H1 (cell line): ENCODE results near the gene SH2B3. TPM values are rescaled to one million over a fixed set of nuclear protein-coding genes. Genes with fewer than 3 reads are reported as not detected.
"Not testable (repeated sequence)": the region's sequence is repeated elsewhere in the genome, so short reads cannot be mapped to it uniquely, and the experiment has no call there.

Experiments used
- CTCF ChIA-PET: fragments of 300-600 bp; sonication (Branson Sonifier 250); formaldehyde crosslinking; loops from one replicate; lab custom pipeline; 2021; ENCODE audit not compliant: partially characterized antibody; lab: Charles Lee
- POLR2A ChIA-PET: fragments of 300-600 bp; sonication (Branson Sonifier 250); formaldehyde crosslinking; loops from one replicate; lab custom pipeline; 2021; ENCODE audit warnings: inconsistent platforms; ENCODE audit not compliant: partially characterized antibody; lab: Charles Lee
- DNase-seq, 2 experiments: peaks; one replicate each; pipeline versions ENCODE4 v3.0.0 to v3.0.0-alpha.2; 2010 to 2022; ENCODE audit warnings: low spot score in 2 of 2, low read depth in 1 of 2, mixed read lengths in 1 of 2
- FAIRE-seq: peaks from 2 replicates; lab custom pipeline; 2011; peaks lifted over from hg19 to GRCh38; lab: Jason Lieb, UNC
- H2AFZ ChIP-seq: 2 replicates; pipeline ENCODE4 v1.8.1; 2012; ENCODE audit warnings: low read length, inconsistent platforms
- H2AK5ac ChIP-seq: 2 replicates; pipeline ENCODE4 v1.6.1; 2013; ENCODE audit warnings: low read depth, low read length
- H2BK120ac ChIP-seq: replicated peaks from 2 replicates; pipeline ENCODE3; 2013; ENCODE audit warnings: low read depth, low read length, inconsistent platforms
- H2BK12ac ChIP-seq: 2 replicates; pipeline ENCODE4 v1.6.1; 2013; ENCODE audit warnings: low read depth, low read length
- H2BK15ac ChIP-seq: 2 replicates; pipeline ENCODE4 v1.6.1; 2013; ENCODE audit warnings: low read length
- H2BK20ac ChIP-seq: 2 replicates; pipeline ENCODE4 v1.6.1; 2013; ENCODE audit warnings: low read length
- H2BK5ac ChIP-seq: 2 replicates; pipeline ENCODE4 v1.6.1; 2013; ENCODE audit warnings: low read depth, low read length
- H3K14ac ChIP-seq: 2 replicates; pipeline ENCODE4 v1.6.1; 2013; ENCODE audit warnings: inconsistent platforms; ENCODE audit not compliant: insufficient read length
- H3K18ac ChIP-seq: 2 replicates; pipeline ENCODE4 v1.6.1; 2013; ENCODE audit warnings: low read length; ENCODE audit errors: extremely low read depth
- H3K23ac ChIP-seq: 2 replicates; pipeline ENCODE4 v1.6.1; 2013; ENCODE audit warnings: inconsistent platforms; ENCODE audit not compliant: insufficient read length
- H3K23me2 ChIP-seq: 2 replicates; pipeline ENCODE4 v1.6.1; 2013; ENCODE audit warnings: low read depth, low read length
- H3K27ac ChIP-seq: 2 replicates; pipeline ENCODE4 v1.6.1; 2011; ENCODE audit warnings: low read depth, low read length, inconsistent platforms
- H3K27me3 ChIP-seq, 4 experiments: replicated peaks in 1 of 4; 1 replicate in 1 of 4; 2 replicates in 3 of 4; pipeline versions ENCODE4 v1.6.1 to v1.8.1; 2011 to 2013; ENCODE audit warnings: low read length in 3 of 4, mild to moderate bottlenecking in 3 of 4, inconsistent platforms in 2 of 4, mixed read lengths in 2 of 4, moderate library complexity in 1 of 4; ENCODE audit not compliant: control insufficient read depth in 3 of 4, insufficient read depth in 3 of 4; ENCODE audit errors: extremely low read depth in 1 of 4
- H3K36me3 ChIP-seq, 4 experiments: 2 replicates each; pipeline versions ENCODE4 v1.6.1 to v1.8.1; 2011 to 2013; ENCODE audit warnings: mild to moderate bottlenecking in 4 of 4, low read length in 3 of 4, moderate library complexity in 2 of 4, control low read depth in 1 of 4, inconsistent platforms in 1 of 4; ENCODE audit not compliant: insufficient read depth in 4 of 4, control insufficient read depth in 2 of 4
- H3K4ac ChIP-seq: replicated peaks from 2 replicates; pipeline ENCODE3; 2013; ENCODE audit warnings: low read length, low read depth, mixed read lengths, inconsistent platforms; ENCODE audit not compliant: insufficient read length
- H3K4me1 ChIP-seq, 4 experiments: replicated peaks in 1 of 4; 1 replicate in 1 of 4; 2 replicates in 3 of 4; pipeline versions ENCODE4 v1.6.1 to v1.8.1; 2011 to 2013; ENCODE audit warnings: low read length in 3 of 4, inconsistent platforms in 2 of 4, mixed read lengths in 1 of 4; ENCODE audit not compliant: insufficient read depth in 4 of 4, control insufficient read depth in 3 of 4
- H3K4me2 ChIP-seq, 2 experiments: 2 replicates each; pipeline versions ENCODE4 v1.6.1 to v1.8.1; 2011 to 2013; ENCODE audit warnings: low read depth in 2 of 2, low read length in 2 of 2, control low read depth in 1 of 2, inconsistent platforms in 1 of 2, mild to moderate bottlenecking in 1 of 2; ENCODE audit not compliant: insufficient read depth in 1 of 2
- H3K4me3 ChIP-seq, 4 experiments: fragments of 200-600, 300-600 bp in 1 of 4; sonication (generic), shearing (Covaris generic), sonication (Bioruptor Twin) in 1 of 4; 2 replicates each; pipeline versions ENCODE4 v1.5.1 to v1.8.1; 2011 to 2016; ENCODE audit warnings: low read length in 4 of 4, low read depth in 3 of 4, control low read depth in 2 of 4, inconsistent platforms in 2 of 4, mild to moderate bottlenecking in 2 of 4, mixed read lengths in 1 of 4, moderate library complexity in 1 of 4; ENCODE audit not compliant: insufficient read depth in 2 of 4; ENCODE audit errors: extremely low read depth in 1 of 4
- H3K56ac ChIP-seq: replicated peaks from 2 replicates; pipeline ENCODE3; 2013; ENCODE audit warnings: low read depth, mild to moderate bottlenecking, mixed read lengths, low read length, inconsistent platforms; ENCODE audit not compliant: insufficient read length
- H3K79me1 ChIP-seq: 2 replicates; pipeline ENCODE4 v1.6.1; 2013; ENCODE audit warnings: low read depth, low read length, control low read depth
- H3K79me2 ChIP-seq, 2 experiments: 2 replicates each; pipeline versions ENCODE4 v1.6.1 to v1.8.1; 2012 to 2013; ENCODE audit warnings: low read length in 2 of 2, mild to moderate bottlenecking in 2 of 2, inconsistent platforms in 1 of 2; ENCODE audit not compliant: insufficient read depth in 2 of 2, control insufficient read depth in 1 of 2
- H3K9ac ChIP-seq, 4 experiments: replicated peaks in 1 of 4; 1 replicate in 1 of 4; 2 replicates in 3 of 4; pipeline versions ENCODE4 v1.6.1 to v1.8.1; 2011 to 2013; ENCODE audit warnings: low read depth in 3 of 4, low read length in 3 of 4, control low read depth in 2 of 4, mild to moderate bottlenecking in 2 of 4, moderate library complexity in 2 of 4, inconsistent platforms in 1 of 4; ENCODE audit errors: extremely low read depth in 1 of 4
- H3K9me3 ChIP-seq, 2 experiments: 2 replicates each; pipeline versions ENCODE4 v1.6.1 to v1.8.1; 2012 to 2013; ENCODE audit warnings: mild to moderate bottlenecking in 2 of 2, moderate library complexity in 2 of 2, control low read depth in 1 of 2, inconsistent platforms in 1 of 2, low read depth in 1 of 2, low read length in 1 of 2, mixed read lengths in 1 of 2; ENCODE audit not compliant: insufficient read depth in 2 of 2
- H4K20me1 ChIP-seq, 2 experiments: replicated peaks in 1 of 2; 2 replicates each; pipeline versions ENCODE3 to v1.8.1; 2011 to 2013; ENCODE audit warnings: inconsistent platforms in 2 of 2, low read length in 2 of 2, mild to moderate bottlenecking in 1 of 2; ENCODE audit not compliant: insufficient read depth in 2 of 2, control insufficient read depth in 1 of 2
- H4K5ac ChIP-seq: 2 replicates; pipeline ENCODE4 v1.6.1; 2013; ENCODE audit warnings: low read length, low read depth, mixed read lengths, inconsistent platforms; ENCODE audit not compliant: insufficient read length
- H4K8ac ChIP-seq: 2 replicates; pipeline ENCODE4 v1.8.0; 2013; ENCODE audit warnings: mild to moderate bottlenecking, moderate library complexity, low read length, inconsistent platforms; ENCODE audit not compliant: insufficient read depth; ENCODE audit errors: extremely low read depth
- H4K91ac ChIP-seq: replicated peaks from 2 replicates; pipeline ENCODE3; 2013; ENCODE audit warnings: low read length, mixed read lengths, inconsistent platforms; ENCODE audit not compliant: insufficient read length
- CBX5 ChIP-seq: fragments of 300-800, 300-1000 bp; sonication (generic); IDR thresholded peaks from 2 replicates; pipeline ENCODE4 v1.7.1; 2016; ENCODE audit warnings: antibody characterized with exemption, low read length, low read depth
- CBX8 ChIP-seq: fragments of 300-800, 300-1000 bp; sonication (generic); IDR thresholded peaks from 2 replicates; pipeline ENCODE4 v1.7.1; 2016; ENCODE audit warnings: low read depth, low read length, borderline replicate concordance
- EZH2 ChIP-seq: fragments of 200-600 bp; sonication (generic); IDR thresholded peaks from 2 replicates; pipeline ENCODE4 v1.7.1; 2012; ENCODE audit warnings: low read depth, mild to moderate bottlenecking, moderate library complexity, low read length, inconsistent platforms; ENCODE audit not compliant: severe bottlenecking
- GABPA ChIP-seq: IDR thresholded peaks from 2 replicates; pipeline ENCODE4 v1.6.1; 2011; ENCODE audit warnings: mild to moderate bottlenecking, low read length, moderate library complexity, borderline replicate concordance; ENCODE audit not compliant: insufficient read depth
- POU5F1 ChIP-seq: IDR thresholded peaks from 2 replicates; pipeline ENCODE4 v1.6.1; 2011; ENCODE audit warnings: low read depth, mild to moderate bottlenecking, low read length, moderate library complexity
- SP4 ChIP-seq: IDR thresholded peaks from 2 replicates; pipeline ENCODE4 v1.6.1; 2012; ENCODE audit warnings: low read length, inconsistent platforms
- WGBS, 2 experiments: shearing (Covaris generic) in 1 of 2; methylation state at CpG; one replicate each; pipeline versions ENCODE4 v1.1.6 to v1.1.7; 2013 to 2015; ENCODE audit warnings: low lambda C conversion rate in 2 of 2, mixed read lengths in 2 of 2, inconsistent platforms in 1 of 2, low coverage in 1 of 2, missing lambda C conversion rate in 1 of 2; ENCODE audit not compliant: insufficient replicate concordance in 2 of 2, insufficient coverage in 1 of 2, insufficient read length in 1 of 2; ENCODE audit errors: extremely low coverage in 1 of 2, missing lambda C conversion rate in 1 of 2; 5-methylcytosine and 5-hydroxymethylcytosine counted together
- polyA plus RNA-seq, 7 experiments: library from polyadenylated mRNA; depleted of rRNA in 3 of 7; stranded (reverse) in 5 of 7; unstranded in 2 of 7; fragments of >200 nt in 5 of 7; fragments of 200-250 nt in 2 of 7; gene quantifications; 1 replicate in 5 of 7; 2 replicates in 1 of 7; 4 replicates in 1 of 7; pipeline versions ENCODE4 v1.2.1 to v1.2.3, GENCODE V29; 2011 to 2013; ENCODE audit warnings: missing spikeins in 2 of 7, mixed read lengths in 2 of 7
- total RNA-seq: library from RNA; stranded (reverse); fragmentation: NEBNext Ultra II Directional; extraction: Animal tissue kit (Norgen Biotek cat#: 25700); gene quantifications from 2 replicates; pipeline ENCODE4 v1.2.1, GENCODE V29; 2021

SH2B3 gene
- total and polyA plus RNA-seq, 2 of the 8 experiments (the other 6 are each of a cell fraction or from before 2014, with no cell fraction given): 20.8 to 34.1 TPM

GRCh38 chr12:111369496-111370220 lies 36.1 kb upstream of the SH2B3 start (continued):
- TF ChIP-seq SP4 (no peak), CBX5 (no peak), GABPA (no peak), POU5F1 (no peak), EZH2 (no peak), CBX8 (no peak)

GRCh38 chr12:111373231-111373630 lies 32.5 kb upstream of the SH2B3 start:
- POLR2A ChIA-PET: not testable (repeated sequence)

More at GRCh38 chr12:111373231-111373630, 32.5 kb upstream of the SH2B3 start:
- not testable (repeated sequence) for H3K9ac ChIP-seq, H3K79me2 ChIP-seq, H3K36me3 ChIP-seq, FAIRE-seq, H4K91ac ChIP-seq, H3K4me1 ChIP-seq, H2BK15ac ChIP-seq, H3K79me1 ChIP-seq, H2BK20ac ChIP-seq, H3K18ac ChIP-seq, H2AK5ac ChIP-seq, H2BK12ac ChIP-seq, H3K23ac ChIP-seq, H3K14ac ChIP-seq, H3K4me3 ChIP-seq, H3K4ac ChIP-seq, H4K20me1 ChIP-seq, H2BK5ac ChIP-seq, H3K9me3 ChIP-seq, H3K23me2 ChIP-seq, H4K5ac ChIP-seq, H2AFZ ChIP-seq, DNase-seq, H3K27ac ChIP-seq, H2BK120ac ChIP-seq, H4K8ac ChIP-seq, H3K56ac ChIP-seq, H3K4me2 ChIP-seq
- WGBS, 2 experiments: 90% methylated on average over 1 of the region's 1 CpG; no CpG with 5 or more reads in 1 of the 2 experiments
- CTCF ChIA-PET: interaction anchor here (0.6 kb wide), 2 partner anchors 12 to 143 kb away, joined by 3 read pairs; no protein-coding TSS in a partner anchor
- H3K27me3 ChIP-seq: peaks cover 0 to 10% (median 3%) of the 10 kb centered on the region in 4 experiments; a peak in 4 of 7 replicates
